Transverse colon (tissue), 4 donors: ENCODE data around the gene ALOX15. TPM values are rescaled to one million over a fixed set of nuclear protein-coding genes. Genes with fewer than 3 reads are reported as not detected.
"Not testable (repeated sequence)": the region's sequence is repeated elsewhere in the genome, so short reads cannot be mapped to it uniquely, and the experiment has no call there.

Experiments used
- DNase-seq: peaks from one replicate; pipeline ENCODE4 v3.0.0-alpha.2; 2019
- H3K27ac ChIP-seq, 4 donors: fragments of 200-600 bp; sonication (generic); 2 replicates each; pipeline ENCODE4 v1.5.1; 2016 to 2018; ENCODE audit warnings: inconsistent platforms in 4 of 4
- H3K27me3 ChIP-seq: fragments of 200-600 bp; sonication (generic); 2 replicates; pipeline ENCODE4 v1.5.1; 2017; ENCODE audit warnings: inconsistent platforms
- H3K36me3 ChIP-seq, 4 donors: fragments of 200-600 bp; sonication (generic); 2 replicates each; pipeline ENCODE4 v1.5.1; 2017 to 2019; ENCODE audit warnings: inconsistent platforms in 4 of 4
- H3K4me1 ChIP-seq, 4 donors: fragments of 200-600 bp; sonication (generic); 2 replicates each; pipeline ENCODE4 v1.5.1; 2017 to 2020; ENCODE audit warnings: inconsistent platforms in 4 of 4
- H3K4me3 ChIP-seq, 4 donors: fragments of 200-600 bp; sonication (generic); 1 replicate in 1 of 4; 2 replicates in 3 of 4; pipeline versions ENCODE4 v1.5.1 to v1.6.1; 2017 to 2019; ENCODE audit warnings: inconsistent platforms in 4 of 4
- H3K9me3 ChIP-seq, 2 donors: fragments of 200-600 bp; sonication (generic); 2 replicates each; pipeline ENCODE4 v1.5.1; 2017 to 2019; ENCODE audit warnings: inconsistent platforms in 2 of 2
- EP300 ChIP-seq: sonication (generic); formaldehyde crosslinking; IDR thresholded peaks from one replicate; pipeline ENCODE4 v1.6.1; 2017; ENCODE audit warnings: antibody characterized with exemption, low read depth
- POLR2A ChIP-seq: fragments of 450-650 bp; IDR thresholded peaks from one replicate; pipeline ENCODE4 v1.6.1; 2016; ENCODE audit warnings: antibody characterized with exemption, mild to moderate bottlenecking, moderate library complexity
- POLR2AphosphoS5 ChIP-seq, 3 donors: sonication (generic); formaldehyde crosslinking; IDR thresholded peaks; one replicate each; pipeline ENCODE4 v1.6.1; 2016; ENCODE audit warnings: antibody characterized with exemption in 3 of 3
- WGBS, 2 donors: methylation state at CpG; one replicate each; pipeline ENCODE4 v1.1.5; 2018; ENCODE audit warnings: low coverage in 1 of 2; 5-methylcytosine and 5-hydroxymethylcytosine counted together
- in situ Hi-C, 4 donors: fragments of 200-750 bp; cut with MboI; loops; one replicate each; pipeline versions ENCODE4 v1.15.0 to v1.15.1; 2017; ENCODE audit warnings: low sequenced_read_pairs in 3 of 4, low pct_ligation_motif_present in 1 of 4, low pct_unique_long_range_greater_than_20kb in 1 of 4
- intact Hi-C: fragments of 100-400 bp; cut with DNase I; formaldehyde crosslinking; loops from one replicate; pipeline ENCODE4 v1.15.1; 2023; ENCODE audit warnings: low total_unique reads
- total RNA-seq, 4 donors: library from RNA; depleted of rRNA; stranded (reverse); fragments of >200 nt; gene quantifications; one replicate each; pipeline ENCODE4 v1.1.0, GENCODE V29; 2016
- TF ChIP-seq, protein P1 (sequence below), 5 experiments: fragments of 200-600 bp in 3 of 5; fragments of 450-650 bp in 2 of 5; sonication (generic) in 3 of 5; IDR thresholded peaks; 1 replicate in 2 of 5; 2 replicates in 3 of 5; pipeline ENCODE4 v1.5.1; 2016 to 2017; ENCODE audit warnings: antibody characterized with exemption in 5 of 5, inconsistent platforms in 3 of 5, mild to moderate bottlenecking in 2 of 5, moderate library complexity in 1 of 5

The ALOX15 gene, protein sequence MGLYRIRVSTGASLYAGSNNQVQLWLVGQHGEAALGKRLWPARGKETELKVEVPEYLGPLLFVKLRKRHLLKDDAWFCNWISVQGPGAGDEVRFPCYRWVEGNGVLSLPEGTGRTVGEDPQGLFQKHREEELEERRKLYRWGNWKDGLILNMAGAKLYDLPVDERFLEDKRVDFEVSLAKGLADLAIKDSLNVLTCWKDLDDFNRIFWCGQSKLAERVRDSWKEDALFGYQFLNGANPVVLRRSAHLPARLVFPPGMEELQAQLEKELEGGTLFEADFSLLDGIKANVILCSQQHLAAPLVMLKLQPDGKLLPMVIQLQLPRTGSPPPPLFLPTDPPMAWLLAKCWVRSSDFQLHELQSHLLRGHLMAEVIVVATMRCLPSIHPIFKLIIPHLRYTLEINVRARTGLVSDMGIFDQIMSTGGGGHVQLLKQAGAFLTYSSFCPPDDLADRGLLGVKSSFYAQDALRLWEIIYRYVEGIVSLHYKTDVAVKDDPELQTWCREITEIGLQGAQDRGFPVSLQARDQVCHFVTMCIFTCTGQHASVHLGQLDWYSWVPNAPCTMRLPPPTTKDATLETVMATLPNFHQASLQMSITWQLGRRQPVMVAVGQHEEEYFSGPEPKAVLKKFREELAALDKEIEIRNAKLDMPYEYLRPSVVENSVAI
- under 1 TPM in 2 of 4 donors, not detected in 2; 0.41 to 0.48 TPM for total RNA-seq

DNA sequence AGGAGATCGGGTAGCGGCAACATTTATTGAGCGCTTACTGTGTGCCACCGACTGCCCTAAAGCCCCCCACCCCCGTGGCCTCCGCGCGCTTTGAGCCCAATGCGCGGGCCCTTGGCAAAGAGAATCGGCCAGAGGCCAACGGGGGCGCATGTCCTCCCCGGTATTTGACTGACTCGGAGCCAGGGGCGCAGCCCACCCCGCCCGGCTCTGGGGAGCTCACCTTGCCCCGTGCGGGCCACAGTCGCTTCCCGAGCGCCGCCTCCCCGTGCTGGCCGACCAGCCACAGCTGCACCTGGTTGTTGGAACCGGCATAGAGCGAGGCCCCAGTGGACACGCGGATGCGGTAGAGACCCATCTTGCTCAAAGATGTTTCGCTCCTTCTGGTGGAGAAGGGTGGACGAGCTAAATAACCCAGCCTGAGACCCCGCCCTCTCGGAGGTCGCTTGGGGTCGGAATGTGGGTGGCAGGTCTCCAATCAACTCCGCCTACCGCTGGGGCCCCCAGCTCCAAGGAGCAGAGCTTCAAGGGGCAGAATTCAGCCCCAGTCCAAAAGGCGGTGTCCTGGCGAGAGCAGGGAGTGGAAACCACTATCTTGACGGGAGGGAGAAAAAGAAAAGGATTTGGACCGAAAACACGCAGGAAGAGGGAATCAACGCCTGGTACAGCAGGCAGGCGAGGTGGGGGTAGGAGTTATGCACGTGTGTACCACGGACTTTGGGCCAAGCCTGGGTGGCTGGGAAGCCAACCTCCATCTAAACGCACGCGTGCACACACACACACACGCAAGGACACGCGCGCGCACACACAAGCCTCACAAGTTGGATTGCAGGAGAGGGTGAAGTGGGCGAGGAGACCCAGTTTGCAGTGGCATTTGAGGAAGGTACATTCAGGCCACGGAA lies at the start of gene ALOX15:
Gene ALOX15 (minus strand): TSS at position 382 of the 899 bp plus-strand sequence. CDS start 27 bp downstream, at position 355.
- no peak for DNase-seq
- Histone ChIP-seq H3K36me3 (no peaks in the 10 kb centered on the region), H3K27ac (no peak within 1 kb of the TSS), H3K4me3 (peak within 1 kb of the TSS in 1 of 4 donors; percentile 12), H3K27me3 (peaks cover 57% of the 10 kb centered on the region), H3K4me1 (peaks cover 0 to 34% (median 13%) of the 10 kb centered on the region in 4 donors), H3K9me3 (no peaks in the 10 kb centered on the region)
- TF ChIP-seq EP300 (no peak), POLR2A (no peak), POLR2AphosphoS5 (IDR thresholded peaks at IDR 0.05) (no peak)
- TF ChIP-seq, protein P1, sequence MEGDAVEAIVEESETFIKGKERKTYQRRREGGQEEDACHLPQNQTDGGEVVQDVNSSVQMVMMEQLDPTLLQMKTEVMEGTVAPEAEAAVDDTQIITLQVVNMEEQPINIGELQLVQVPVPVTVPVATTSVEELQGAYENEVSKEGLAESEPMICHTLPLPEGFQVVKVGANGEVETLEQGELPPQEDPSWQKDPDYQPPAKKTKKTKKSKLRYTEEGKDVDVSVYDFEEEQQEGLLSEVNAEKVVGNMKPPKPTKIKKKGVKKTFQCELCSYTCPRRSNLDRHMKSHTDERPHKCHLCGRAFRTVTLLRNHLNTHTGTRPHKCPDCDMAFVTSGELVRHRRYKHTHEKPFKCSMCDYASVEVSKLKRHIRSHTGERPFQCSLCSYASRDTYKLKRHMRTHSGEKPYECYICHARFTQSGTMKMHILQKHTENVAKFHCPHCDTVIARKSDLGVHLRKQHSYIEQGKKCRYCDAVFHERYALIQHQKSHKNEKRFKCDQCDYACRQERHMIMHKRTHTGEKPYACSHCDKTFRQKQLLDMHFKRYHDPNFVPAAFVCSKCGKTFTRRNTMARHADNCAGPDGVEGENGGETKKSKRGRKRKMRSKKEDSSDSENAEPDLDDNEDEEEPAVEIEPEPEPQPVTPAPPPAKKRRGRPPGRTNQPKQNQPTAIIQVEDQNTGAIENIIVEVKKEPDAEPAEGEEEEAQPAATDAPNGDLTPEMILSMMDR (IDR thresholded peaks at IDR 0.05), result no peak
- intact Hi-C loops, result no loop called here
- 14% methylated on average over 54 of the region's 58 CpGs; no CpG with 5 or more reads in 1 of the 2 donors for WGBS, 2 donors
- in situ Hi-C loops, result loop anchor here in 1 of 4 donors (25.0 kb wide), 1 partner anchor 204 kb away; the partner anchor contains the start of gene SPNS3

DNA sequence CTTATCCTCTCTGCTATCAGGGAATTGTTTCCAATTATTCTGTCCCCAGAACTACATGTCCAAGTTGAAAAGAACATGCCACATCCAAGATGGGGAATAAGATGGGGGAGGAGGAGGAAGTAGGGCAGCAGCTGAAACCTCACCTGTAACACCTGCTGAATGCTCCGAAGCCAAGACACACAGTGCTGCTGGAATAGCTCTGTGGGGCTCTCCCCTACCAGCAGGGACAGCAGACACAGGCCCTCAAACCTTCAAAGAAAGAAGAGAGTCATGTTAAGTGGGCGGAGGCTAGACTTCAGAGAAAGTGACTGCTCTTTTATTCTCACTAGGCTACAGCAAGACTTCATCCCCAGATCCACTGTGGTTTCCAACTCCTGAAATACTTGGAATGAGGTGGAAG lies 49.3 kb upstream of the ALOX15 start:
- intact Hi-C loops (no loop called here), in situ Hi-C loops (no loop called here)
- H3K4me3 ChIP-seq, result no peak overlapping the region
- DNase-seq, result no peak
- 57 to 100% methylated on average over 1 to 2 of the region's 2 CpGs for WGBS, 2 donors
- no peak overlapping the region for H3K27ac ChIP-seq
- H3K9me3 ChIP-seq, result no peaks in the 10 kb centered on the region
- H3K36me3 ChIP-seq, result no peaks in the 10 kb centered on the region
- no peak for TF ChIP-seq POLR2AphosphoS5 (IDR thresholded peaks at IDR 0.05)
- no peak for TF ChIP-seq POLR2A
- no peak for TF ChIP-seq EP300
- TF ChIP-seq, protein P1 (IDR thresholded peaks at IDR 0.05), result no peak
- H3K4me1 ChIP-seq, result peaks cover 0 to 3% (median 0%) of the 10 kb centered on the region in 4 donors
- no peaks in the 10 kb centered on the region for H3K27me3 ChIP-seq

DNA sequence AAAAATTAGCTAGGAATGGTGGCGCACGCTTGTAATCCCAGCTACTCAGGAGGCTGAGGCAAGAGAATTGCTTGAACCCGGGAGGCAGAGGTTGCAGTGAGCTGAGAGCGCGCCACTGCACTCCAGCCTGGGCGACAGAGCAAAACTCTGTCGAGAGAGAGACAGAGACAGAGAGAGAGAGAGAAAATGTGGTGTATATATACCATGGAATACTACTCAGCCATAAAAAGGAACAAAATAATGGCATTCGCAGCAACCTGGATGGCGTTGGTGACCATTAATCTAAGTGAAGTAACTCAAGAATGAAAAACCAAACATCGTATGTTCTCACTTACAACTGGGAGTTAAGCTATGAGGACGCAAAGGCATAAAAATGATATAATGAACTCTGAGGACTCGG lies 48.4 kb upstream of the ALOX15 start:
- H3K4me3 ChIP-seq, in situ Hi-C loops, H3K27me3 ChIP-seq, DNase-seq, intact Hi-C loops, H3K27ac ChIP-seq, H3K9me3 ChIP-seq, H3K4me1 ChIP-seq, H3K36me3 ChIP-seq: not testable (repeated sequence)
- WGBS, 2 donors, result 85 to 88% methylated on average over 10 to 12 of the region's 12 CpGs

DNA sequence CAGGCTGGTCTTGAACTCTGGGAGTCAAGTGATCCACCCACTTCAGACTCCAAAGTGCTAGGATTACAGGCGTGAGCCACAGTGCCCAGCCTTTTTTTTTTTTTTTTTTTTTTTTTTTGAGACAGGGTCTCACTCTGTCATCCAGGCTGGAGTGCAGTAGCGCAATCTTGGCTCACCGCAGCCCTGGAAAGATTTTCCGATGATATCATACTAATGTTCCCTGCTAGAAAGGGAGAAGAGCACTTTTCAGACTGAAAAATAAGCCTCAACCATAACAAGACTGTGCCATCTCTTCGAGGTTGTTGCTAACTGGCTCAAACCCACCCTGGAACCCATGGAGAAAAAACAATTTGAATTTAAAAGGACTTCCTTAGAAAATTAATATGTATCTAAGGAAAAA lies 42.3 kb upstream of the ALOX15 start:
- H3K27me3 ChIP-seq, H3K4me3 ChIP-seq, DNase-seq, intact Hi-C loops, H3K4me1 ChIP-seq, H3K9me3 ChIP-seq, in situ Hi-C loops: not testable (repeated sequence)
- peak overlapping the region in 2 of 4 donors; percentile 21 to 58 for H3K27ac ChIP-seq
- WGBS, 2 donors, result 83 to 88% methylated on average over 1 to 5 of the region's 5 CpGs
- peaks cover 0 to 29% (median 10%) of the 10 kb centered on the region in 4 donors for H3K36me3 ChIP-seq
